Epidermal melanocyte (primary cell): Measurements from ENCODE around the gene NAALADL2.
"Not testable (repeated sequence)": the region's sequence is repeated elsewhere in the genome, so short reads cannot be mapped to it uniquely, and the experiment has no call there.

Source experiments
- DNase-seq: peaks from one replicate; pipeline ENCODE4 v3.0.0; 2011; ENCODE audit warnings: low spot score; ENCODE audit not compliant: insufficient read length

NAALADL2 gene

GRCh38 chr3:175476489-175476888, 617.4 kb downstream of the NAALADL2 start:
- no peak for DNase-seq

- no peak for DNase-seq
Measured at GRCh38 chr3:175477651-175478224, 618.6 kb downstream of the NAALADL2 start.

- DNase-seq = no peak
Measured at GRCh38 chr3:175478301-175478700, 619.2 kb downstream of the NAALADL2 start.

- no peak for DNase-seq
Measured at GRCh38 chr3:175479175-175479574, 620.0 kb downstream of the NAALADL2 start.

- no peak for DNase-seq
Measured at GRCh38 chr3:175479800-175480199, 620.7 kb downstream of the NAALADL2 start.

GRCh38 chr3:175484666-175485065, 625.5 kb downstream of the NAALADL2 start:
- no peak for DNase-seq

GRCh38 chr3:175485436-175485835, 626.3 kb downstream of the NAALADL2 start:
- no peak for DNase-seq

GRCh38 chr3:175486255-175486654, 627.1 kb downstream of the NAALADL2 start:
- DNase-seq = no peak

GRCh38 chr3:175489406-175489805, 630.3 kb downstream of the NAALADL2 start:
- DNase-seq = no peak

- DNase-seq = no peak
Measured at GRCh38 chr3:175493301-175493700, 634.2 kb downstream of the NAALADL2 start.

GRCh38 chr3:175495331-175495730, 636.2 kb downstream of the NAALADL2 start:
- DNase-seq = no peak

- no peak for DNase-seq
Measured at GRCh38 chr3:175502155-175502554, 643.0 kb downstream of the NAALADL2 start.

GRCh38 chr3:175511219-175511785, 652.2 kb downstream of the NAALADL2 start:
- no peak for DNase-seq

- DNase-seq = no peak
Measured at GRCh38 chr3:175512700-175513099, 653.6 kb downstream of the NAALADL2 start.

- DNase-seq = no peak
Measured at GRCh38 chr3:175518459-175518858, 659.3 kb downstream of the NAALADL2 start.

- DNase-seq = no peak
Measured at GRCh38 chr3:175521406-175521805, 662.3 kb downstream of the NAALADL2 start.

GRCh38 chr3:175526191-175526590, 667.1 kb downstream of the NAALADL2 start:
- no peak for DNase-seq

GRCh38 chr3:175526609-175527280, 667.6 kb downstream of the NAALADL2 start:
- no peak for DNase-seq

- DNase-seq = not testable (repeated sequence)
Measured at GRCh38 chr3:175528693-175529092, 669.6 kb downstream of the NAALADL2 start.

GRCh38 chr3:175535351-175535750, 676.2 kb downstream of the NAALADL2 start:
- no peak for DNase-seq

- no peak for DNase-seq
Measured at GRCh38 chr3:175546115-175546514, 687.0 kb downstream of the NAALADL2 start.

GRCh38 chr3:175552929-175553328, 693.8 kb downstream of the NAALADL2 start:
- no peak for DNase-seq

GRCh38 chr3:175554801-175555200, 695.7 kb downstream of the NAALADL2 start:
- no peak for DNase-seq
